H9 (cell line): Measurements from ENCODE around the gene STMN3. TPM values are rescaled to one million over a fixed set of nuclear protein-coding genes. Genes with fewer than 3 reads are reported as not detected.

ENCODE experiments used
- DNase-seq: peaks from one replicate; pipeline ENCODE4 v3.0.0-alpha.2; 2017
- H2AFZ ChIP-seq: one replicate; pipeline ENCODE4 v1.6.1; 2013; ENCODE audit warnings: mild to moderate bottlenecking, low read length, control low read depth, moderate library complexity
- H2AK5ac ChIP-seq: 2 replicates; pipeline ENCODE4 v1.6.1; 2013; ENCODE audit warnings: low read length, control low read depth, mixed read lengths; ENCODE audit not compliant: insufficient read length
- H2BK120ac ChIP-seq: one replicate; pipeline ENCODE4 v1.6.1; 2013; ENCODE audit warnings: low read depth, mild to moderate bottlenecking, low read length, control low read depth, inconsistent platforms; ENCODE audit not compliant: poor library complexity, severe bottlenecking
- H2BK12ac ChIP-seq: 2 replicates; pipeline ENCODE4 v1.6.1; 2013; ENCODE audit warnings: low read length, control low read depth, mixed read lengths, low read depth; ENCODE audit not compliant: insufficient read length
- H2BK15ac ChIP-seq: 2 replicates; pipeline ENCODE4 v1.6.1; 2013; ENCODE audit warnings: low read depth, low read length, control low read depth
- H2BK20ac ChIP-seq: one replicate; pipeline ENCODE4 v1.6.1; 2013; ENCODE audit warnings: low read depth, mild to moderate bottlenecking, low read length, control low read depth, inconsistent platforms; ENCODE audit not compliant: poor library complexity, severe bottlenecking
- H2BK5ac ChIP-seq: 2 replicates; pipeline ENCODE4 v1.6.1; 2013; ENCODE audit warnings: low read length, control low read depth, mixed read lengths; ENCODE audit not compliant: insufficient read length
- H3K14ac ChIP-seq: 2 replicates; pipeline ENCODE4 v1.6.1; 2013; ENCODE audit warnings: low read length, control low read depth; ENCODE audit not compliant: insufficient read depth
- H3K18ac ChIP-seq: 2 replicates; pipeline ENCODE4 v1.6.1; 2013; ENCODE audit warnings: low read depth, mild to moderate bottlenecking, mixed read lengths, low read length, control low read depth; ENCODE audit not compliant: insufficient read length
- H3K23ac ChIP-seq: 2 replicates; pipeline ENCODE4 v1.6.1; 2013; ENCODE audit warnings: low read length, control low read depth, mixed read lengths, low read depth; ENCODE audit not compliant: insufficient read length
- H3K23me2 ChIP-seq: 2 replicates; pipeline ENCODE4 v1.6.1; 2013; ENCODE audit warnings: low read depth, mild to moderate bottlenecking, mixed read lengths, low read length, control low read depth; ENCODE audit not compliant: insufficient read length, poor library complexity, severe bottlenecking
- H3K27ac ChIP-seq: 2 replicates; pipeline ENCODE4 v1.5.1; 2013; ENCODE audit warnings: low read length, control low read depth, mixed read lengths, low read depth; ENCODE audit not compliant: insufficient read length
- H3K27me3 ChIP-seq: 2 replicates; pipeline ENCODE4 v1.6.1; 2013; ENCODE audit warnings: low read length, control low read depth, inconsistent platforms; ENCODE audit not compliant: insufficient read depth
- H3K4ac ChIP-seq: 2 replicates; pipeline ENCODE4 v1.6.1; 2013; ENCODE audit warnings: low read depth, mild to moderate bottlenecking, control low read depth, inconsistent platforms, low read length, moderate library complexity
- H3K4me1 ChIP-seq: 2 replicates; pipeline ENCODE4 v1.6.1; 2013; ENCODE audit warnings: low read length, control low read depth, inconsistent platforms; ENCODE audit not compliant: insufficient read depth
- H3K4me2 ChIP-seq: 2 replicates; pipeline ENCODE4 v1.6.1; 2013; ENCODE audit warnings: low read length, control low read depth, mixed read lengths; ENCODE audit not compliant: insufficient read length, insufficient read depth
- H3K56ac ChIP-seq: 2 replicates; pipeline ENCODE4 v1.6.1; 2013; ENCODE audit warnings: low read depth, mild to moderate bottlenecking, mixed read lengths, low read length, control low read depth; ENCODE audit not compliant: insufficient read length
- H3K79me1 ChIP-seq: 2 replicates; pipeline ENCODE4 v1.6.1; 2013; ENCODE audit warnings: low read depth, mild to moderate bottlenecking, moderate library complexity, low read length, control low read depth, inconsistent platforms; ENCODE audit not compliant: insufficient read depth, poor library complexity, severe bottlenecking
- H3K79me2 ChIP-seq: 2 replicates; pipeline ENCODE4 v1.6.1; 2013; ENCODE audit warnings: low read length, control low read depth, inconsistent platforms; ENCODE audit not compliant: insufficient read depth
- H3K9ac ChIP-seq: 2 replicates; pipeline ENCODE4 v1.6.1; 2013; ENCODE audit warnings: low read length, control low read depth, mixed read lengths; ENCODE audit not compliant: insufficient read length; ENCODE audit errors: extremely low read depth
- H3K9me3 ChIP-seq: one replicate; pipeline ENCODE4 v1.6.1; 2013; ENCODE audit warnings: low read depth, low read length, inconsistent platforms; ENCODE audit not compliant: control insufficient read depth
- H3T11ph ChIP-seq: one replicate; pipeline ENCODE4 v1.6.1; 2013; ENCODE audit warnings: mild to moderate bottlenecking, low read length, control low read depth, inconsistent platforms
- H4K20me1 ChIP-seq: one replicate; pipeline ENCODE4 v1.6.1; 2013; ENCODE audit not compliant: control insufficient read depth, insufficient read length, insufficient read depth
- H4K5ac ChIP-seq: 2 replicates; pipeline ENCODE4 v1.6.1; 2013; ENCODE audit warnings: low read depth, mild to moderate bottlenecking, mixed read lengths, low read length, control low read depth; ENCODE audit not compliant: insufficient read length
- H4K8ac ChIP-seq: replicated peaks from 2 replicates; pipeline ENCODE4 v1.6.1; 2013; ENCODE audit warnings: low read length, control low read depth, mixed read lengths, low read depth; ENCODE audit not compliant: insufficient read length
- H4K91ac ChIP-seq: 2 replicates; pipeline ENCODE4 v1.6.1; 2013; ENCODE audit warnings: low read depth, mild to moderate bottlenecking, moderate library complexity, mixed read lengths, low read length, control low read depth; ENCODE audit not compliant: insufficient read length
- H3K27ac Mint-ChIP-seq, 3 experiments: 2 replicates in 2 of 3; 3 replicates in 1 of 3; pipeline ENCODE4 v1.8.0; 2020 to 2021; ENCODE audit warnings: mixed read lengths in 3 of 3, mild to moderate bottlenecking in 1 of 3, moderate library complexity in 1 of 3
- H3K27me3 Mint-ChIP-seq: 2 replicates; pipeline ENCODE4 v1.8.0; 2021; ENCODE audit warnings: low read depth, mild to moderate bottlenecking, moderate library complexity, mixed read lengths
- H3K36me3 Mint-ChIP-seq, 3 experiments: 2 replicates in 2 of 3; 3 replicates in 1 of 3; pipeline ENCODE4 v1.8.0; 2020 to 2021; ENCODE audit warnings: low read depth in 3 of 3, mixed read lengths in 3 of 3; ENCODE audit not compliant: insufficient read depth in 1 of 3
- H3K4me1 Mint-ChIP-seq, 2 experiments: 2 replicates each; pipeline ENCODE4 v1.8.0; 2020; ENCODE audit warnings: mixed read lengths in 2 of 2
- H3K4me3 Mint-ChIP-seq, 2 experiments: 2 replicates in 1 of 2; 3 replicates in 1 of 2; pipeline ENCODE4 v1.8.0; 2020 to 2021; ENCODE audit warnings: mild to moderate bottlenecking in 2 of 2, mixed read lengths in 2 of 2, moderate library complexity in 1 of 2
- H3K9me3 Mint-ChIP-seq, 2 experiments: 2 replicates in 1 of 2; 3 replicates in 1 of 2; pipeline ENCODE4 v1.8.0; 2020; ENCODE audit warnings: mild to moderate bottlenecking in 2 of 2, mixed read lengths in 2 of 2, moderate library complexity in 1 of 2
- CTCF ChIP-seq: fragments of 200-600 bp; sonication (generic); conservative IDR thresholded peaks from 3 replicates; pipeline ENCODE4 v1.8.0; 2021; ENCODE audit warnings: antibody characterized with exemption, mild to moderate bottlenecking
- WGBS: extraction: QIAGEN DNeasy Blood & Tissue Kit; methylation state at CpG from one replicate; pipeline ENCODE4 v1.1.7; 2013; ENCODE audit warnings: missing lambda C conversion rate, low lambda C conversion rate, mixed read lengths; ENCODE audit not compliant: insufficient read length; ENCODE audit errors: extremely low coverage; 5-methylcytosine and 5-hydroxymethylcytosine counted together
- total RNA-seq: library from RNA; stranded (reverse); gene quantifications from 2 replicates; pipeline ENCODE4 v1.2.1, GENCODE V29; 2021

Gene STMN3
- total RNA-seq, 1 experiment from 2014 or later = 54.0 TPM

DNA sequence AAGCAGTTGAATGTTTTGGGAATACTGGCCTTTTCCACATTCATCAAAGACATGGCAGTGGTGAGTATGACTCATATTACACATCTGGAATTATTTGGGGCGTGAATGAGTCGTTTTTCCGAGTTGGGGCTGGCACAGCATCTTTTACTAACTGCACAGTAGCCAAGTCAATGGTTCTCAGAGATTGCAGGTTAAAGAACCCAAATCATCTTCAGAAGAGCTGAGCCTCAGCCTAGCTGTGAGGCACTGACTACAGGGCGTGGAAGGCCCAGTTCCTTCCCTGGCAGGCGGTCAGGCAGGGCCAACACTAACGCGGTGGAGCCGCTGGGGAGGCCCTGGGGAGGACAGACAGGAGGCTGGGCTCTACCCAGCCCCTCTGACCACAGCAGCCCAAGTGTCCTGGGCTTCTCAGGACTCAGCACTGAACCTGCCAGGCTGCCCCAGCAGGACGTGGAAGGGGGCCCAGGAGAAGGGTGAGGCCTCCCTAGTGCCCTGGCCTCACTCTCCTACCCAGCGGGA is 59.1 kb downstream of the STMN3 start:
- no peak overlapping the region for H3K18ac ChIP-seq
- H2BK15ac ChIP-seq = no peak overlapping the region
- Mint-ChIP-seq H3K9me3 (no peaks in the 10 kb centered on the region), H3K27me3 (no peaks in the 10 kb centered on the region), H3K27ac (no peak overlapping the region), H3K36me3 (peaks cover 2 to 40% (median 35%) of the 10 kb centered on the region in 3 experiments), H3K4me3 (no peak overlapping the region), H3K4me1 (no peaks in the 10 kb centered on the region)
- H3K4me1 ChIP-seq = no peaks in the 10 kb centered on the region
- H3K27ac ChIP-seq = no peak overlapping the region
- H4K5ac ChIP-seq = no peak overlapping the region
- H3K23me2 ChIP-seq = no peaks in the 10 kb centered on the region
- H3K9ac ChIP-seq = no peak overlapping the region
- no peaks in the 10 kb centered on the region for H4K20me1 ChIP-seq
- no peak overlapping the region for H4K91ac ChIP-seq
- no peaks in the 10 kb centered on the region for H3K27me3 ChIP-seq
- H2AFZ ChIP-seq = no peak overlapping the region
- no peaks in the 10 kb centered on the region for H3K79me2 ChIP-seq
- no peak overlapping the region for H2BK5ac ChIP-seq
- WGBS = no CpG with 5 or more reads among the region's 10 CpGs
- no peaks in the 10 kb centered on the region for H3K79me1 ChIP-seq
- no peak for DNase-seq
- no peak overlapping the region for H4K8ac ChIP-seq
- no peak overlapping the region for H3T11ph ChIP-seq
- no peak overlapping the region for H2BK12ac ChIP-seq
- no peak overlapping the region for H2AK5ac ChIP-seq
- H3K56ac ChIP-seq = no peak overlapping the region
- TF ChIP-seq CTCF = no peak
- H3K14ac ChIP-seq = no peak overlapping the region
- H2BK120ac ChIP-seq = no peak overlapping the region
- H3K23ac ChIP-seq = no peak overlapping the region
- no peaks in the 10 kb centered on the region for H3K9me3 ChIP-seq
- H2BK20ac ChIP-seq = no peak overlapping the region
- H3K4me2 ChIP-seq = no peak overlapping the region
- no peak overlapping the region for H3K4ac ChIP-seq
